Stimulated activated CD8-positive, alpha-beta memory T cell treated with anti-CD3 and anti-CD28 coated beads, Interleukin-12 subunit alpha, Interleukin-12 subunit beta, amount 100 ng/mL, for 4 hours (primary cell): ENCODE measurements around the gene DDT.
"Not testable (repeated sequence)": the region's sequence is repeated elsewhere in the genome, so short reads cannot be mapped to it uniquely, and the experiment has no call there.

Experiments
- DNase-seq: peaks from one replicate; pipeline ENCODE4 v3.0.0-alpha.2; 2020; ENCODE audit warnings: low read depth

The DDT gene

GRCh38 chr22:23952794-23953405 is 21.3 kb downstream of the DDT start:
- not testable (repeated sequence) for DNase-seq

- not testable (repeated sequence) for DNase-seq
Observed at GRCh38 chr22:23951383-23951782, 22.9 kb downstream of the DDT start.

DNA sequence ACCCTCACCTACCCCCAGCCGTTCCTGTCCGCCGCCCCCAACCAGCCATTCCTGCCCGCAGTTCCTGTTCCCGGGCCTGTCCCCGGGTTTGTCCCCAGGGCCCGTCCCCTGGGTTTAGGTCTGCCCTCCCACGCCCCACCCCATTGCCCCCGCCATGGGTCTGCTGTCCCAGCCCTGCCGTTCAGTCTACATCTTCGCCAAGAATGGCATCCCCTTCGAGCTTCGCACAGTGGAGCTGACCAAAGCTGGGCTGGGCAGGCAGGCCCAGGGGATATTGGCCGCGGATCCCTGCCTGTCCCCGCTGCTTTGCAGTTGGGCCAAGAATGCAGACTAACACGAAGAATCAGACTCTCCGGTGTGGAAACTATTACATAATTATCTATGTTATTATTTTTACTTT is 24.5 kb downstream of the DDT start:
- DNase-seq: not testable (repeated sequence)

- not testable (repeated sequence) for DNase-seq
Observed at GRCh38 chr22:23947391-23947790, 26.9 kb downstream of the DDT start.

DNA sequence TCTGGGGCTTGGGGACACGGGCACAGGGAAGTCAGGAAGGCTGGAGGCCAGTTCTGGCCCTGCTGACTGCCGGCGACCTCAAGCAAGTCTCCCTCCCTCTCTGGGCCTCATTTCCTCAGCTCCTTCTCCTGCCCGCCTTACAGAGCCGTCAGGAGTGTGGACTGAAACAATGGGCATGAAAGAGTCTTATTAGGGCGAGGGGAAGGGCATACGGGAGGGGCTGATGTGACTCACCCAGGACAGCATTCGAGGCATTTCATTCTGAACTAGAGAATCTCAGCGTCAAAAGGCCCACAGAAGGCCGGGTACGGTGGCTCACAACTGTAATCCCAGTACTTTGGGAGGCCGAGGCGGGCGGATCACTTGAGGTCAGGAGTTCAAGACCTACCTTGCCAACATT is 34.1 kb downstream of the DDT start:
- not testable (repeated sequence) for DNase-seq

GRCh38 chr22:23939017-23939357 is 35.3 kb downstream of the DDT start:
- DNase-seq: no peak

DNA sequence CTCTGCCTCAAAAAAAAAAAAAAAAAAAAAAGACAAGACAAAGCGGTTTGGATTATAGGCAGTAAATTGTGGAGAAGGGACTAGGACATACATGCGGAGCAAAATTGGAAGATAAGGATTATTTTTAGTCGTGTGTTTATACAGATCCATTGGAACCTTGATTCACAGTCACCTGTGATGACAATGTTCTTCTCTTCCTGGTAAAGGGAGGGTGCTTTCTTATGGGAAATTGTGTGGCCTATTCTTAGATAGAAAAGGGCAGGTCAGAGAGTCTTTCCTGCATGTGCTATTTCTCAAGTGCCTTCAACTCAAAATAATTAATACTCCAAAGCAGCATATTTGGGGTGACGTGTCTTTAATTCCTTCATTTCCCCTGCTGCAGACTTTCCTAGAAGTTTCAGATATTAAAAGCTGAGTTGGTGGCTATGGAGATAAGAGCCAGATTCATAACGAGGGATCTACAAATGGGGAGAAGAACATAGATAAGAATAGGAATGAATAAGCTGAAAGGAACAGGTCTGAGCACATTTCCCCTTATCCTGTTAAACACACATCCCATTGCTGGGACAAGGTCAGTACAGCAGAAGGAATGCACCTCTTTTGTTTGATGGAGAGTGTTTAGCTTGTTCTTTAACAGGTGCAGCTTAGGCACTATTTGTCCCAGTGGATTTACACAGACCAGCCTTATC is 35.8 kb downstream of the DDT start:
- DNase-seq: no peak

DNA sequence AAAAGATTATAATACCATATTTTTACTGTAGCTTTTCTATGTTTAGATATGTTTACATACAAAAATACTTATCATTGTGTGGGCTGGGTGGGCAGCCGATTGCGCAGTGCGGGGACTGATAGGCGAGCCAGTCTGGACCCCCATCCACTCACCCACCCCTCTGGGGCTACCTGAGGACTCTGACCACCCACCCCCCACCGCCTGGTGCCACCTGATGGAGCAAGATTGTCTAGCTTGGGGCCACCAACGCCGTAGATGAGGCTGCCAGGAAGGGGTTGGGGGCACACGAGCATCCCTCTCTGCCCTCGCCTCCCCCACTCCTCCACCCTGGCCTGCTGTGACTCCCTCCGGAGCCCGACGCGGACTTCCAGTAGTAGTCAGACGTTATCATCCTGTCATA is 47.7 kb downstream of the DDT start:
- DNase-seq: no peak

DNA sequence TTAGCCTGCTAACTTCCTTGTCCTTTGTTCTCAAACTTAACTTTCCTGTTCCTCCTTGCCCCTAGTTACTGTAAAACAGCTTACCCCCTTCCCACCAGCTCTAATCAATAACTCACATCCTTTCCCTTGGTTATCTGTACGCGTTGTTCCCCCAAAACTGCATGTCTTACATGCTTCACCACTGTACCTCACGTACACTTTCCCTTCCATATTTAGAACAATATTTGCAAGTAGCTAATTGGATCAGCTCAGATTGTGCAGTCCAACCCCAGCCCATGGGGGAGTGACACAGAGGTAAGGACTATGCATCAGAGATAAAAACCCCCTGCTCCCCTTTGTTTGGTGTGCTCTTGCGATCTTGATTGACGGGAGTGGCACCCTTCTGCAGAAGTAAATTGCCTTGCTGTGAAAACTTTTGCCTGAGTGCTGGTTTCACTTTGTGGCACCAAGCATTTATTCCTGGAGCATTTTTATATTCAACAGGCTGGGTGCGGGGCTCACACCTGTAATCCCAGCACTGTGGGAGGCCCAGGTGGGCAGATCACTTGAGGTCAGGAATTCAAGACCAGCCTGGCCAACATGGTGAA is 49.1 kb downstream of the DDT start:
- DNase-seq: no peak

- DNase-seq: no peak
Observed at GRCh38 chr22:23922921-23923320, 51.3 kb downstream of the DDT start.

DNA sequence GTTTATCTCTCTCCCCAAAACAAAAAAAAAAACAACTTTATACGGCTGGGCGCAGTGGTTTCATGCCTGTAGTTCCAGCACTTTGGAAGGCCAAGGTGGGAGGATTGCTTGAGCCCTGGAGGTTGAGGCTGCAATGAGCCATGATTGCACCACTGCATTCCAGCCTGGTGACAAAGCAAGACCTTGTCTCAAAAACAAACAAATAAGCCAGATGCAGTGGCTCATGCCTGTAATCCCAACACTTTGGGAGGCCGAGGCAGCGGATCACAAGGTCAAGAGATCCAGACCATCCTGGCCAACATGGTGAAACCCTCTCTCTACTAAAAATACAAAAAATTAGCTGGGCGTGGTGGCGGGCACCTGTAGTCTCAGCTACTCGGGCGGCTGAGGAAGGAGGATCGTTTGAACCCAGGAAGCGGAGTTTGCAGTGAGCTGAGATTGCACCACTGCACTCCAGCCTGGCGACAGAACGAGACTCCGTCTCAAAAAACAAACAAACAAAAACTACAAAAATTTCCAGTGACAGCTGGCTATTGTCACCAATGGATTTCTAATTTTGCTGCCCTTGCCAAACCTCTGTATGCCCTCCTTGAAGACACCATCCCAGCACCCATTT is 52.5 kb downstream of the DDT start:
- DNase-seq: not testable (repeated sequence)
